PFSK-1 (cell line): ENCODE measurements around the gene EYA4.

Source experiments
- POLR2AphosphoS5 ChIP-seq: IDR thresholded peaks from 2 replicates; pipeline ENCODE4 v1.6.1; 2012; ENCODE audit warnings: low read depth, mild to moderate bottlenecking, control low read depth, low read length, moderate library complexity
- SIN3A ChIP-seq: IDR thresholded peaks from 2 replicates; pipeline ENCODE4 v1.6.1; 2012; ENCODE audit warnings: mild to moderate bottlenecking, low read length, moderate library complexity, borderline replicate concordance; ENCODE audit not compliant: insufficient read depth

DNA sequence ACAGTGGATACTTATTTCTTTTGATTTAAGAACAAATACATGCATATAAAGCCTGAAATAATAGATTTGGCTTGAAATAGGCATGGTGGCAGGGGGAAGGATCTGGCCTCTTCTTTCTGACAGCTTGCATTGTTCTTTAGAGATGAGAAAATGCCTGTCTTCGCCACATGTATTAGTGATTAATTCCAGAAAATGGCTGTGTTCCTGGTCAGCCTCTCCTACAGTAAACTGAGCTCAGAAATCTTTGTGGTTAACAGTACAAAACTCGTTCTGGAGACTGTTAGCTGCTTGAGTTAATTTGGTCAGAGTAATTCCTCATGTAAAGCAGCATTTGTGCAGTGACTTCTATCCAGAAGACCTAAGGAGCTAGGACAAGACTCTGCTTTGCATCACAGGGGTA lies 151.5 kb downstream of the EYA4 start:
- no peak for TF ChIP-seq SIN3A
- TF ChIP-seq POLR2AphosphoS5, result no peak
